Measurements from ENCODE around the gene REXO1.

REXO1 gene

DNA sequence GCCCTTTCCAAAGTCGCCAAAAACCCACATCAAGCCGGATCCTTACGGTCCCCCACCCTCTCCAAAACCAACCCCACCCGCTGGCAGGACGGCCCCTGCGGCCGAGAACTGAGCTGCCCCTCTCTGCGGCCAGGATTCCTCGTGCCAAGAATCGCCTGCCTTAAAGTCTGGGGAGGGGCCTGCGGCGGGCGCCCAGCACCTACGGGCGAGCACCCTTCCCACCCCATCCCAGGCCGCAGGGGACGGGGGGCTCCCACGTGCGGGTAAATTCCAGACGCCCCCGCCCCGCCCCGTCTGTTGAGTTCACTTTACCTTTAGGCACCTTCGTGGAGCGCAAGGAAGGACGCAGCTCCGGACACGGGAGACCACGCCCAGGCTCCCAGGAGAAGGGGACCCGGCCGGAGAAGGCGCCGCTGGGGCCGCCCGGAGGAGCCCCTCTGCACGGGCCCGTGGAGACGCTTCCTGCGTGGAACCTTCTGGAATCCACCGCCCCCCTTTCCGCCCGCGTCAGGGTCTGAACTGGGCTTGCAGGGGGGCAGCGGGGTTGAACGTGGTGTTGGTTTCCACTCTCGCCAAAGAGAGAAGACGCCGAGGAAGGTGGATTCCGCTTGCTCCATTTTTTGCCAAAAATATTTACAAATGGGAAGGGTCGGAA lies 72.2 kb downstream of the REXO1 start:
- H3K27me3 ChIP-seq (ENCODE audit: control insufficient read depth, insufficient read depth, low read length), result peaks cover 12% of the 10 kb centered on the region
- TF ChIP-seq, protein P1, sequence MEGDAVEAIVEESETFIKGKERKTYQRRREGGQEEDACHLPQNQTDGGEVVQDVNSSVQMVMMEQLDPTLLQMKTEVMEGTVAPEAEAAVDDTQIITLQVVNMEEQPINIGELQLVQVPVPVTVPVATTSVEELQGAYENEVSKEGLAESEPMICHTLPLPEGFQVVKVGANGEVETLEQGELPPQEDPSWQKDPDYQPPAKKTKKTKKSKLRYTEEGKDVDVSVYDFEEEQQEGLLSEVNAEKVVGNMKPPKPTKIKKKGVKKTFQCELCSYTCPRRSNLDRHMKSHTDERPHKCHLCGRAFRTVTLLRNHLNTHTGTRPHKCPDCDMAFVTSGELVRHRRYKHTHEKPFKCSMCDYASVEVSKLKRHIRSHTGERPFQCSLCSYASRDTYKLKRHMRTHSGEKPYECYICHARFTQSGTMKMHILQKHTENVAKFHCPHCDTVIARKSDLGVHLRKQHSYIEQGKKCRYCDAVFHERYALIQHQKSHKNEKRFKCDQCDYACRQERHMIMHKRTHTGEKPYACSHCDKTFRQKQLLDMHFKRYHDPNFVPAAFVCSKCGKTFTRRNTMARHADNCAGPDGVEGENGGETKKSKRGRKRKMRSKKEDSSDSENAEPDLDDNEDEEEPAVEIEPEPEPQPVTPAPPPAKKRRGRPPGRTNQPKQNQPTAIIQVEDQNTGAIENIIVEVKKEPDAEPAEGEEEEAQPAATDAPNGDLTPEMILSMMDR (IDR thresholded peaks at IDR 0.05), result no peak
- H3K9ac ChIP-seq, result no peak overlapping the region
- no peak overlapping the region for H3K4me3 ChIP-seq (ENCODE audit: low read depth, low read length)
- H3K27ac ChIP-seq, result no peak overlapping the region
- no peaks in the 10 kb centered on the region for H3K4me1 ChIP-seq
- H3K36me3 ChIP-seq (ENCODE audit: control insufficient read depth, insufficient read depth, low read length), result no peaks in the 10 kb centered on the region
- no peak overlapping the region for H3K4me2 ChIP-seq (ENCODE audit: low read length)
- no peaks in the 10 kb centered on the region for H3K79me2 ChIP-seq
- H2AFZ ChIP-seq, result no peak overlapping the region
- H3K9me3 ChIP-seq (ENCODE audit: control insufficient read depth, low read length), result no peaks in the 10 kb centered on the region

DNA sequence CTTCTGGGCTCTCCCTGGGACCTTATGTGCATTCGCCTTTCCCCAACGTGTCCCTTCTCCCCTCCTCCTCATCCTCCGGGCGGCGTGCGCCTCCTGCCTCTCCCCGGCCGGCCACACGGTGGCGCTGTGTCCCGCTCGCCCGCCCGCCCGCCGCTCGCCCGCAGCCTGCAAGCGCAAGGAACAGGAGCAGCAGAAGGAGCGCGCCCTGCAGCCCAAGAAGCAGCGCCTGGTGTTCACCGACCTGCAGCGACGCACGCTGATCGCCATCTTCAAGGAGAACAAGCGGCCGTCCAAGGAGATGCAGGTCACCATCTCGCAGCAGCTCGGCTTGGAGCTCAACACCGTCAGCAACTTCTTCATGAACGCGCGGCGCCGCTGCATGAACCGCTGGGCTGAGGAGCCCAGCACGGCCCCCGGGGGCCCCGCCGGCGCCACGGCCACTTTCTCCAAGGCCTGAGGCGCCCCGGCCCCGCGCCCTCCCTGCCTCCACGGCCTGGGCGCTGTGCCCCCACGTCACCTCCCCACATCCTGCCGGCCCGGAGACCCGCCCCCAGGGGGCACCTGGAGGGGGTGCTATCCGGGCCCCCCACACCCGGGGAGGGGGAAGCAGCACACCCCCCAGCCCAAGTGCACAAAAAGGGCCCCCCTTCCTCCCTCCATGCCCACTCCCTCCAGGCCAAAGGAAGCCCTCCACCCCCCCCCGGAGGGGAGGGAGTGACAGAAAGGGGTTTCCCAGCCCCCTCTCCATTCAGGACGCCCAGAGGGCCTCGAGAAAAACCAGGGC lies 73.1 kb downstream of the REXO1 start:
- H3K36me3 ChIP-seq (ENCODE audit: control insufficient read depth, insufficient read depth, low read length), result no peaks in the 10 kb centered on the region
- TF ChIP-seq, protein P1 (IDR thresholded peaks at IDR 0.05), result no peak
- H3K4me1 ChIP-seq, result no peaks in the 10 kb centered on the region
- H3K9me3 ChIP-seq (ENCODE audit: control insufficient read depth, low read length), result no peaks in the 10 kb centered on the region
- H3K79me2 ChIP-seq, result no peaks in the 10 kb centered on the region
- no peak overlapping the region for H3K4me3 ChIP-seq (ENCODE audit: low read depth, low read length)
- H3K4me2 ChIP-seq (ENCODE audit: low read length), result no peak overlapping the region
- H2AFZ ChIP-seq, result no peak overlapping the region
- H3K9ac ChIP-seq, result no peak overlapping the region
- H3K27me3 ChIP-seq (ENCODE audit: control insufficient read depth, insufficient read depth, low read length), result peaks cover 12% of the 10 kb centered on the region
- no peak overlapping the region for H3K27ac ChIP-seq

DNA sequence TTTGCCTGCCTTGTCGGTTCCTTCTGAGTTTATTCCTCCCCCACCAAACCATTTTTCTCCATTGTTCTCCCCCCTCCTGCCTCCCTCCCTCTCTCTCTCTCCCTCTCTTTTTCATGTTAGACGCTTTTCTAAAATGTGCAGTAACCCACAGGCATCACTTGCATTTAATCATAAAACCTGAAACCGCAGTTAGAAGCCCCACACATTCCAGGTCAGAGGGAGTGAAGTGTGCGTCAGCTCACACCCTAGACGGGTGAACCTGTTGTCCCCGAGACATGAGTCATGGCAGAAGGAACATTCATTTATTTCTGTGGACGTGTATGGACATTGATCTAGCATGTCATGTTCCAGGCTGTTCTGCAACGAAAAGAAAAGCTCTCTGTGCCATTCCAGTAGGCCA lies 75.1 kb downstream of the REXO1 start:
- Histone ChIP-seq H3K79me2 (no peaks in the 10 kb centered on the region), H3K27me3 (ENCODE audit: control insufficient read depth, insufficient read depth, low read length) (peaks cover 18% of the 10 kb centered on the region), H3K27ac (no peak overlapping the region), H3K4me1 (no peaks in the 10 kb centered on the region), H3K9ac (no peak overlapping the region), H2AFZ (no peak overlapping the region), H3K9me3 (ENCODE audit: control insufficient read depth, low read length) (no peaks in the 10 kb centered on the region), H3K4me2 (ENCODE audit: low read length) (no peak overlapping the region), H3K36me3 (ENCODE audit: control insufficient read depth, insufficient read depth, low read length) (no peaks in the 10 kb centered on the region), H3K4me3 (ENCODE audit: low read depth, low read length) (no peak overlapping the region)
- TF ChIP-seq, protein P1 (IDR thresholded peaks at IDR 0.05), result no peak

DNA sequence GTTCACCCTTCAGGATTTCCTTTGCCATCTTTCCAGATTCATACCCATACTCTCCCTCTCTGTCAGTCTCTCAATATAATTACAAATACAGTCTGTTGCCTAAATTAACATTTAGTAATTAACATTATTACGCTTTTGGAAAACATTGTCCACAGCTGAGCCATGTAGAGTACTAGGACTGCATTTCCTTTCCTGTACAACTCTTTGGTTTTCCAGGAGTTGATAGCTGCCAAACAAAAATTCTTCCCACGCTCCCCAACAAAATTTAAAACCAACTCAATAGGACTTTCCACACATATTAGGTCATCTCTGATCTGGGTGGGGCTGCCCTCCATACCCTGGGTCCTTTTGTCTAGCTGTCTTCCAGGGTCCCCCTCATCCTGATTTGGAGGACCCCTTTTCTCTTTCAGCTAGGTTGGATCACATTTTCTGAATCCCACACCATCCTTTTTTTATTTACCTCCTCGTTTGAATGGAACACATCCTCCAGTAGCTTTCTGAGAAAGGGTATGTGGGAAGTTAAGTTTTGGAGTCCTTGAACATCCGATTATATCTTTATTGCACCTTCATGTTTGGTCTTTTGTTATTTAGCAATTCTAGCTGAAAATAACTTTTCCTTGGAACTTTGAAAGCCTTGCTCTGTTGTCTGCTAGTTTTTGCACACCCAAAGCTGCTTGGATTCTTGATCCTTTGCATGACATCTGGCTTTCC lies 77.3 kb downstream of the REXO1 start:
- H3K36me3 ChIP-seq (ENCODE audit: control insufficient read depth, insufficient read depth, low read length), result no peaks in the 10 kb centered on the region
- no peaks in the 10 kb centered on the region for H3K4me1 ChIP-seq
- no peak overlapping the region for H2AFZ ChIP-seq
- no peak overlapping the region for H3K4me2 ChIP-seq (ENCODE audit: low read length)
- H3K79me2 ChIP-seq, result no peaks in the 10 kb centered on the region
- no peak overlapping the region for H3K4me3 ChIP-seq (ENCODE audit: low read depth, low read length)
- no peak overlapping the region for H3K9ac ChIP-seq
- no peaks in the 10 kb centered on the region for H3K9me3 ChIP-seq (ENCODE audit: control insufficient read depth, low read length)
- TF ChIP-seq, protein P1 (IDR thresholded peaks at IDR 0.05), result no peak
- peaks cover 18% of the 10 kb centered on the region for H3K27me3 ChIP-seq (ENCODE audit: control insufficient read depth, insufficient read depth, low read length)
- H3K27ac ChIP-seq, result no peak overlapping the region
